BLaER1 treated with 17β-estradiol and CSF1 and Interleukin-3, amounts not matched to agents 10 nM and 100 nM (cell line): Measurements from ENCODE around the gene CORO2A.

ENCODE experiments used
- H3K27ac ChIP-seq, 11 experiments: shearing (Covaris generic); formaldehyde crosslinking; 2 replicates each; pipeline ENCODE4 v1.8.1; 2022
- H3K27me3 ChIP-seq, 11 experiments: shearing (Covaris generic); formaldehyde crosslinking; 2 replicates each; pipeline ENCODE4 v1.8.1; 2022
- H3K36me3 ChIP-seq, 11 experiments: shearing (Covaris generic); formaldehyde crosslinking; 2 replicates each; pipeline ENCODE4 v1.8.1; 2022
- H3K4me1 ChIP-seq, 10 experiments: shearing (Covaris generic); formaldehyde crosslinking; 2 replicates each; pipeline ENCODE4 v1.8.1; 2022
- H3K4me2 ChIP-seq, 11 experiments: shearing (Covaris generic); formaldehyde crosslinking; 2 replicates each; pipeline ENCODE4 v1.8.1; 2022
- H3K4me3 ChIP-seq, 10 experiments: shearing (Covaris generic); formaldehyde crosslinking; 2 replicates each; pipeline ENCODE4 v1.8.1; 2022
- H3K9ac ChIP-seq, 11 experiments: shearing (Covaris generic); formaldehyde crosslinking; 2 replicates each; pipeline ENCODE4 v1.8.1; 2022
- H3K9me3 ChIP-seq, 11 experiments: shearing (Covaris generic); formaldehyde crosslinking; replicated peaks in 1 of 11; 2 replicates each; pipeline ENCODE4 v1.8.1; 2022
- H4K20me1 ChIP-seq, 11 experiments: shearing (Covaris generic); formaldehyde crosslinking; 2 replicates each; pipeline ENCODE4 v1.8.1; 2022
- Cebpa-rat ChIP-seq, 11 experiments: shearing (Covaris generic); IDR thresholded peaks; 2 replicates each; pipeline ENCODE4 v1.8.1; 2022

The CORO2A gene

GRCh38 chr9:98193336-98193944 lies 1.0 kb upstream of the CORO2A start:
- Histone ChIP-seq H3K9me3 (no peaks in the 10 kb centered on the region), H3K4me3 (peak overlapping the region; percentile 64 to 80 (median 72)), H3K4me1 (peaks cover 6 to 21% (median 15%) of the 10 kb centered on the region in 10 experiments; a peak in 18 of 20 replicates), H3K27ac (peak overlapping the region in 3 of 11 experiments; percentile 42 to 63 (median 57); a peak in 6 of 22 replicates), H3K4me2 (peak overlapping the region; percentile 75 to 99 (median 95)), H3K36me3 (peaks cover 0 to 13% (median 0%) of the 10 kb centered on the region in 11 experiments; a peak in 5 of 22 replicates), H3K9ac (peak overlapping the region; percentile 66 to 82 (median 78)), H4K20me1 (peaks cover 0 to 23% (median 0%) of the 10 kb centered on the region in 11 experiments; a peak in 5 of 22 replicates), H3K27me3 (peaks cover 9 to 21% (median 15%) of the 10 kb centered on the region in 11 experiments; a peak in 20 of 22 replicates)
- TF ChIP-seq Cebpa-rat (IDR thresholded peaks at IDR 0.05): no peak

GRCh38 chr9:98191671-98192502 lies 550 bp downstream of the CORO2A start:
- H3K9me3 ChIP-seq: no peaks in the 10 kb centered on the region
- H3K36me3 ChIP-seq: no peaks in the 10 kb centered on the region
- H3K27me3 ChIP-seq: peaks cover 9 to 21% (median 15%) of the 10 kb centered on the region in 11 experiments; a peak in 20 of 22 replicates
- peak overlapping the region; percentile 75 to 99 (median 95) for H3K4me2 ChIP-seq
- peaks cover 6 to 21% (median 15%) of the 10 kb centered on the region in 10 experiments; a peak in 18 of 20 replicates for H3K4me1 ChIP-seq
- TF ChIP-seq Cebpa-rat (IDR thresholded peaks at IDR 0.05): no peak
- H3K27ac ChIP-seq: peak overlapping the region in 7 of 11 experiments; percentile 11 to 63 (median 45); a peak in 7 of 22 replicates
- peak overlapping the region; percentile 64 to 80 (median 72) for H3K4me3 ChIP-seq
- peak overlapping the region; percentile 66 to 82 (median 78) for H3K9ac ChIP-seq
- H4K20me1 ChIP-seq: peaks cover 0 to 22% (median 0%) of the 10 kb centered on the region in 11 experiments; a peak in 3 of 22 replicates

- 0 out of 22 replicates have a peak overlapping the region, but pooled peaks of 1 of the 11 experiments have one; percentile 78 for H3K9ac ChIP-seq
- no peak overlapping the region for H3K27ac ChIP-seq
- H3K27me3 ChIP-seq: peaks cover 9 to 21% (median 15%) of the 10 kb centered on the region in 11 experiments; a peak in 20 of 22 replicates
- H3K4me3 ChIP-seq: peak overlapping the region in 2 of 10 experiments; percentile 68 to 80; a peak in 3 of 20 replicates
- peaks cover 0 to 20% (median 0%) of the 10 kb centered on the region in 11 experiments; a peak in 3 of 22 replicates for H4K20me1 ChIP-seq
- H3K4me1 ChIP-seq: peaks cover 6 to 21% (median 15%) of the 10 kb centered on the region in 10 experiments; a peak in 18 of 20 replicates
- H3K36me3 ChIP-seq: no peaks in the 10 kb centered on the region
- H3K9me3 ChIP-seq: no peaks in the 10 kb centered on the region
- no peak for TF ChIP-seq Cebpa-rat (IDR thresholded peaks at IDR 0.05)
- peak overlapping the region in 10 of 11 experiments; percentile 75 to 99 (median 94); a peak in 16 of 22 replicates for H3K4me2 ChIP-seq
These were observed 1.2 kb downstream of the CORO2A start for GRCh38 chr9:98191181-98191608.

GRCh38 chr9:98190757-98191105 lies 1.7 kb downstream of the CORO2A start:
- Histone ChIP-seq H3K36me3 (no peaks in the 10 kb centered on the region), H3K9ac (no peak overlapping the region), H3K9me3 (no peaks in the 10 kb centered on the region), H3K27ac (no peak overlapping the region), H3K4me2 (no peak overlapping the region), H3K27me3 (peaks cover 9 to 21% (median 15%) of the 10 kb centered on the region in 11 experiments; a peak in 20 of 22 replicates), H3K4me1 (peaks cover 9 to 25% (median 19%) of the 10 kb centered on the region in 10 experiments), H3K4me3 (no peak overlapping the region), H4K20me1 (peaks cover 0 to 15% (median 0%) of the 10 kb centered on the region in 11 experiments; a peak in 3 of 22 replicates)
- no peak for TF ChIP-seq Cebpa-rat (IDR thresholded peaks at IDR 0.05)

GRCh38 chr9:98189412-98189811 lies 3.0 kb downstream of the CORO2A start:
- no peak overlapping the region for H3K27ac ChIP-seq
- no peak for TF ChIP-seq Cebpa-rat (IDR thresholded peaks at IDR 0.05)
- no peaks in the 10 kb centered on the region for H3K9me3 ChIP-seq
- no peaks in the 10 kb centered on the region for H3K36me3 ChIP-seq
- peaks cover 9 to 21% (median 15%) of the 10 kb centered on the region in 11 experiments; a peak in 20 of 22 replicates for H3K27me3 ChIP-seq
- peaks cover 17 to 37% (median 27%) of the 10 kb centered on the region in 10 experiments for H3K4me1 ChIP-seq
- no peak overlapping the region for H3K9ac ChIP-seq
- no peak overlapping the region for H3K4me3 ChIP-seq
- H4K20me1 ChIP-seq: peaks cover 0 to 7% (median 0%) of the 10 kb centered on the region in 11 experiments; a peak in 1 of 22 replicates
- H3K4me2 ChIP-seq: no peak overlapping the region

- no peak overlapping the region for H3K4me2 ChIP-seq
- H3K27ac ChIP-seq: no peak overlapping the region
- H4K20me1 ChIP-seq: peaks cover 0 to 7% (median 0%) of the 10 kb centered on the region in 11 experiments; a peak in 1 of 22 replicates
- no peak overlapping the region for H3K9ac ChIP-seq
- no peaks in the 10 kb centered on the region for H3K9me3 ChIP-seq
- peaks cover 9 to 21% (median 15%) of the 10 kb centered on the region in 11 experiments; a peak in 20 of 22 replicates for H3K27me3 ChIP-seq
- no peak overlapping the region for H3K4me3 ChIP-seq
- H3K4me1 ChIP-seq: peaks cover 15 to 26% (median 21%) of the 10 kb centered on the region in 10 experiments
- no peaks in the 10 kb centered on the region for H3K36me3 ChIP-seq
- TF ChIP-seq Cebpa-rat (IDR thresholded peaks at IDR 0.05): no peak
These were observed 4.5 kb downstream of the CORO2A start for GRCh38 chr9:98187926-98188325.

- peak overlapping the region in 5 of 11 experiments; percentile 53 to 71 (median 66); a peak in 6 of 22 replicates for H3K4me2 ChIP-seq
- H3K4me1 ChIP-seq: peaks cover 8 to 16% (median 12%) of the 10 kb centered on the region in 10 experiments
- no peaks in the 10 kb centered on the region for H3K36me3 ChIP-seq
- H3K9me3 ChIP-seq: no peaks in the 10 kb centered on the region
- peaks cover 0 to 6% (median 0%) of the 10 kb centered on the region in 11 experiments; a peak in 1 of 22 replicates for H4K20me1 ChIP-seq
- peaks cover 0 to 6% (median 3%) of the 10 kb centered on the region in 11 experiments; a peak in 7 of 22 replicates for H3K27me3 ChIP-seq
- H3K9ac ChIP-seq: no peak overlapping the region
- H3K4me3 ChIP-seq: no peak overlapping the region
- no peak overlapping the region for H3K27ac ChIP-seq
- no peak for TF ChIP-seq Cebpa-rat (IDR thresholded peaks at IDR 0.05)
These were observed 6.2 kb downstream of the CORO2A start for GRCh38 chr9:98186236-98186635.

- Histone ChIP-seq H3K4me2 (peak overlapping the region; percentile 8 to 79 (median 55)), H3K4me1 (peaks cover 8 to 15% (median 12%) of the 10 kb centered on the region in 10 experiments), H3K9me3 (no peaks in the 10 kb centered on the region), H3K36me3 (no peaks in the 10 kb centered on the region), H4K20me1 (peaks cover 0 to 1% (median 0%) of the 10 kb centered on the region in 11 experiments; a peak in 1 of 22 replicates), H3K27me3 (peaks cover 0 to under 1% (median 0%) of the 10 kb centered on the region in 11 experiments; a peak in 2 of 22 replicates), H3K4me3 (no peak overlapping the region), H3K27ac (peak overlapping the region in 1 of 11 experiments; percentile 23; a peak in 2 of 22 replicates), H3K9ac (no peak overlapping the region)
- no peak for TF ChIP-seq Cebpa-rat (IDR thresholded peaks at IDR 0.05)
These were observed 6.7 kb downstream of the CORO2A start for GRCh38 chr9:98185611-98186171.
